Sigmoid colon (tissue), 7 donors: ENCODE measurements around the gene ZNF75A. TPM values are rescaled to one million over a fixed set of nuclear protein-coding genes. Genes with fewer than 3 reads are reported as not detected.

Experiments used
- DNase-seq: peaks from one replicate; pipeline ENCODE4 v3.0.0-alpha.2; 2019
- H3K27ac ChIP-seq, 4 donors: fragments of 200-600 bp; sonication (generic); one replicate each; pipeline ENCODE4 v1.5.1; 2016 to 2019; ENCODE audit warnings: mild to moderate bottlenecking in 1 of 4
- H3K27me3 ChIP-seq, 3 donors: fragments of 200-600 bp; sonication (generic); one replicate each; pipeline ENCODE4 v1.5.1; 2019; ENCODE audit warnings: mild to moderate bottlenecking in 1 of 3
- H3K36me3 ChIP-seq, 4 donors: fragments of 200-600 bp; sonication (generic); one replicate each; pipeline ENCODE4 v1.5.1; 2016 to 2019
- H3K4me1 ChIP-seq, 4 donors: fragments of 200-600 bp; sonication (generic); one replicate each; pipeline ENCODE4 v1.5.1; 2017 to 2019
- H3K4me3 ChIP-seq, 4 donors: fragments of 200-600 bp; sonication (generic); one replicate each; pipeline ENCODE4 v1.5.1; 2017 to 2019; ENCODE audit warnings: mild to moderate bottlenecking in 2 of 4, moderate library complexity in 1 of 4
- H3K9me3 ChIP-seq, 4 donors: fragments of 200-600 bp in 3 of 4; sonication (generic) in 3 of 4; one replicate each; pipeline versions ENCODE4 v1.5.1 to v1.6.1; 2013 to 2019
- EP300 ChIP-seq, 4 donors: sonication (generic); formaldehyde crosslinking; IDR thresholded peaks; one replicate each; pipeline ENCODE4 v1.6.1; 2017; ENCODE audit warnings: antibody characterized with exemption in 4 of 4
- POLR2A ChIP-seq, 2 donors: fragments of 450-650 bp; IDR thresholded peaks; one replicate each; pipeline ENCODE4 v1.6.1; 2016; ENCODE audit warnings: antibody characterized with exemption in 2 of 2, mild to moderate bottlenecking in 2 of 2, moderate library complexity in 2 of 2
- POLR2AphosphoS5 ChIP-seq, 4 donors: sonication (generic); formaldehyde crosslinking; IDR thresholded peaks; one replicate each; pipeline ENCODE4 v1.6.1; 2017; ENCODE audit warnings: antibody characterized with exemption in 4 of 4
- WGBS, 2 donors: extraction: QIAGEN DNeasy Blood & Tissue Kit; methylation state at CpG; one replicate each; pipeline ENCODE4 v1.1.7; 2013; 5-methylcytosine and 5-hydroxymethylcytosine counted together
- intact Hi-C: fragments of 100-400 bp; cut with DNase I; formaldehyde crosslinking; loops from one replicate; pipeline ENCODE4 v1.15.1; 2023
- polyA plus RNA-seq, 3 donors: library from polyadenylated mRNA; stranded (reverse); fragments of 200-250 nt; gene quantifications; one replicate each; pipeline ENCODE4 v1.2.3, GENCODE V29; 2013
- total RNA-seq, 4 donors: library from RNA; depleted of rRNA; stranded (reverse); fragments of >200 nt; gene quantifications; one replicate each; pipeline ENCODE4 v1.1.0, GENCODE V29; 2016
- TF ChIP-seq, protein P1 (sequence below), 4 experiments: fragments of 450-650 bp in 3 of 4; fragments of 200-600 bp in 1 of 4; IDR thresholded peaks; one replicate each; pipeline ENCODE4 v1.5.1; 2016 to 2019; ENCODE audit warnings: antibody characterized with exemption in 4 of 4, mild to moderate bottlenecking in 3 of 4, moderate library complexity in 2 of 4
- donor health status: healthy with polysubstance abuse.
- donor health status: Bipolar disorder and iron deficiency.
- donor health status: healthy.

Gene ZNF75A
- total and polyA plus RNA-seq, 7 donors, result 6.7 to 32.8 (median 26.6) TPM

DNA sequence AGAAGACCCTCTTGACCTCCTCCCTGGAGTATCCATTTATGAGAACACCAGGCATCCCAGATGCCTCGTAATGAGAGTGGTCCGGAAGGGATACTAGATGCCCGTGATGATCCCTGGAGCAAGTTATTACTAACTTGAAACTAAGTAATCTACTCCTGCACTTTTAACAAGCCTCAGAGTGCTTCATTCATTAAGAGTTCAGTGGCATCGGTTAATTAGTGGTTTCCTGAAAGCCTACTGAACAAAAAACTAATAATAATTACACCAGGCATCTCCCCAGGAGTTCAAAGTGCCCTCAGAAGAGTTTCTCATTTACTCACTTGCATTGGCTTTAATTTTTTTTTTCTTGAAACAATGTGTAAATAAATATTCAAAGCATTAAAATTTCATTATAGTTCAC lies 22.2 kb downstream of the ZNF75A start:
- no peaks in the 10 kb centered on the region for H3K4me1 ChIP-seq
- H3K36me3 ChIP-seq, result no peaks in the 10 kb centered on the region
- no peak for DNase-seq
- H3K27ac ChIP-seq, result no peak overlapping the region
- no peaks in the 10 kb centered on the region for H3K27me3 ChIP-seq
- no peak overlapping the region for H3K4me3 ChIP-seq
- H3K9me3 ChIP-seq, result no peaks in the 10 kb centered on the region
- intact Hi-C loops, result no loop called here
- TF ChIP-seq EP300 (IDR thresholded peaks at IDR 0.05) (no peak), POLR2AphosphoS5 (IDR thresholded peaks at IDR 0.05) (no peak), POLR2A (IDR thresholded peaks at IDR 0.05) (no peak)
- TF ChIP-seq, protein P1, sequence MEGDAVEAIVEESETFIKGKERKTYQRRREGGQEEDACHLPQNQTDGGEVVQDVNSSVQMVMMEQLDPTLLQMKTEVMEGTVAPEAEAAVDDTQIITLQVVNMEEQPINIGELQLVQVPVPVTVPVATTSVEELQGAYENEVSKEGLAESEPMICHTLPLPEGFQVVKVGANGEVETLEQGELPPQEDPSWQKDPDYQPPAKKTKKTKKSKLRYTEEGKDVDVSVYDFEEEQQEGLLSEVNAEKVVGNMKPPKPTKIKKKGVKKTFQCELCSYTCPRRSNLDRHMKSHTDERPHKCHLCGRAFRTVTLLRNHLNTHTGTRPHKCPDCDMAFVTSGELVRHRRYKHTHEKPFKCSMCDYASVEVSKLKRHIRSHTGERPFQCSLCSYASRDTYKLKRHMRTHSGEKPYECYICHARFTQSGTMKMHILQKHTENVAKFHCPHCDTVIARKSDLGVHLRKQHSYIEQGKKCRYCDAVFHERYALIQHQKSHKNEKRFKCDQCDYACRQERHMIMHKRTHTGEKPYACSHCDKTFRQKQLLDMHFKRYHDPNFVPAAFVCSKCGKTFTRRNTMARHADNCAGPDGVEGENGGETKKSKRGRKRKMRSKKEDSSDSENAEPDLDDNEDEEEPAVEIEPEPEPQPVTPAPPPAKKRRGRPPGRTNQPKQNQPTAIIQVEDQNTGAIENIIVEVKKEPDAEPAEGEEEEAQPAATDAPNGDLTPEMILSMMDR (IDR thresholded peaks at IDR 0.05), result no peak
- 86 to 87% methylated on average over 4 of the region's 4 CpGs for WGBS, 2 donors

GRCh38 chr16:3328104-3328503 lies 22.8 kb downstream of the ZNF75A start:
- H3K27ac ChIP-seq, result no peak overlapping the region

GRCh38 chr16:3328643-3329042 lies 23.3 kb downstream of the ZNF75A start:
- 11 to 58% methylated on average over 2 of the region's 2 CpGs for WGBS, 2 donors
- no peak overlapping the region for H3K4me3 ChIP-seq
- no peaks in the 10 kb centered on the region for H3K36me3 ChIP-seq
- no peaks in the 10 kb centered on the region for H3K4me1 ChIP-seq
- H3K9me3 ChIP-seq, result no peaks in the 10 kb centered on the region
- no peak for TF ChIP-seq POLR2AphosphoS5 (IDR thresholded peaks at IDR 0.05)
- TF ChIP-seq POLR2A (IDR thresholded peaks at IDR 0.05), result no peak
- TF ChIP-seq, protein P1 (IDR thresholded peaks at IDR 0.05), result no peak
- no peak for TF ChIP-seq EP300 (IDR thresholded peaks at IDR 0.05)
- DNase-seq, result no peak
- H3K27ac ChIP-seq, result no peak overlapping the region
- H3K27me3 ChIP-seq, result no peaks in the 10 kb centered on the region
- intact Hi-C loops, result no loop called here

More at GRCh38 chr16:3328104-3328503, 22.8 kb downstream of the ZNF75A start:
- H3K4me1 ChIP-seq, result no peaks in the 10 kb centered on the region
- WGBS, 2 donors, result 9 to 52% methylated on average over 3 of the region's 3 CpGs
- TF ChIP-seq EP300 (IDR thresholded peaks at IDR 0.05) (no peak), POLR2A (IDR thresholded peaks at IDR 0.05) (no peak), POLR2AphosphoS5 (IDR thresholded peaks at IDR 0.05) (no peak)
- TF ChIP-seq, protein P1 (IDR thresholded peaks at IDR 0.05), result no peak
- no peak for DNase-seq
- H3K9me3 ChIP-seq, result no peaks in the 10 kb centered on the region
- no peaks in the 10 kb centered on the region for H3K36me3 ChIP-seq
- intact Hi-C loops, result no loop called here
- H3K4me3 ChIP-seq, result no peak overlapping the region
- H3K27me3 ChIP-seq, result no peaks in the 10 kb centered on the region

DNA sequence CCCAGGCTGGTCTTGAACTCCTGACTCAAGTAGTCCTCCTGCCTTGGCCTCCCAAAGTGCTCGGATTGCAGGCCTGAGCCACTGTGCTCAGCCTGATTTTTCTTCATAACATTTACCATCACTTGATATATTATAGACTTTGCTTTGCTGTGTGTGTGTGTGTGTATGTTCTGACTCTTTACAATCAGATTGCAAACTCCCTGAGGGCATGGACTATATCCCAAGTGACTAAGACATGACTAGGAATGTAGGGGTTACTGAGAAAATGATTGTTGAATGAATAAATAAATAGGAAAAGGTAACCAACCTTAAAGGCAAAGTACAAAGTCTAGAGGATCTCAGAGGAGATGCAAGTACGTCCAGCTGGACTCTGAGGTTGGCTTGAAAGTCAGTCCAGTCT lies 40.7 kb downstream of the ZNF75A start:
- TF ChIP-seq, protein P1 (IDR thresholded peaks at IDR 0.05), result no peak
- no peak for TF ChIP-seq EP300 (IDR thresholded peaks at IDR 0.05)
- no peak for TF ChIP-seq POLR2AphosphoS5 (IDR thresholded peaks at IDR 0.05)
- TF ChIP-seq POLR2A (IDR thresholded peaks at IDR 0.05), result no peak
- DNase-seq, result no peak
- intact Hi-C loops, result no loop called here

GRCh38 chr16:3347586-3347985 lies 42.3 kb downstream of the ZNF75A start:
- Histone ChIP-seq H3K27ac (no peak overlapping the region), H3K27me3 (no peaks in the 10 kb centered on the region), H3K9me3 (peaks cover 0 to 3% (median 0%) of the 10 kb centered on the region in 4 donors), H3K4me3 (no peak overlapping the region), H3K36me3 (no peaks in the 10 kb centered on the region), H3K4me1 (no peaks in the 10 kb centered on the region)
- no peak for DNase-seq
- TF ChIP-seq, protein P1 (IDR thresholded peaks at IDR 0.05), result no peak
- TF ChIP-seq EP300 (IDR thresholded peaks at IDR 0.05) (no peak), POLR2A (IDR thresholded peaks at IDR 0.05) (no peak), POLR2AphosphoS5 (IDR thresholded peaks at IDR 0.05) (no peak)
- WGBS, 2 donors, result 76 to 82% methylated on average over 10 of the region's 10 CpGs
- intact Hi-C loops, result no loop called here

More for the DNA sequence above, 40.7 kb downstream of the ZNF75A start:
- Histone ChIP-seq H3K36me3 (no peaks in the 10 kb centered on the region), H3K4me1 (no peaks in the 10 kb centered on the region), H3K9me3 (peaks cover 0 to 3% (median 0%) of the 10 kb centered on the region in 4 donors), H3K27ac (no peak overlapping the region), H3K27me3 (no peaks in the 10 kb centered on the region), H3K4me3 (no peak overlapping the region)
- 55 to 68% methylated on average over 2 of the region's 2 CpGs for WGBS, 2 donors
